Limb (tissue), 2 donors: Measurements from ENCODE around the gene DDX47.

Experiments used
- DNase-seq, 2 donors: peaks; one replicate each; pipeline ENCODE4 v3.0.0-alpha.2; 2016; ENCODE audit errors: extremely low spot score in 2 of 2

DDX47 gene

GRCh38 chr12:12813120-12814101, at the start of gene DDX47:
Gene DDX47, plus strand, starts transcription at chr12:12813346. Its CDS starts 22 bp downstream, at chr12:12813368.
- peak; percentile 94 to 98 for DNase-seq

DNA sequence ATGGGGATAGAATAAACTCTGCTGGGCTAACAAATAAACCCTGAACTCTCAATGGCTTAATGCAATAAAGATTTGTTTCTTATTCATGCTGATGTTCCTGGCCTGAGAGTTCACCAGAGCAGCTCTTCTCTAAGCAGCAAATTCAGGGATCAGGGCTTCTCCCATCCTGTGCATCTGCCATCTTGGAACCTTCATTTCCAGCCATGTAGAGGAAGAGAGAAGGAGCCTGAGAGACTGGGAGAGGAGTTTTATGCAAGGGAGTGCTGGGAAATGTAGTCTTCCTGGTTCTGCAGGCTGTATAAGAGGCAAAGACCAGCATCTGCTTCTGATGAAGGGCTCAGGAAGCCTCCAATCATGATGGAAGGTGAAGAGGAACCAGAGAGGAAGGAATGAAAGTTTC, 48.3 kb upstream of the DDX47 start:
- DNase-seq = no peak

GRCh38 chr12:12770262-12770661, 42.9 kb upstream of the DDX47 start:
- no peak for DNase-seq

- DNase-seq = no peak
Measured at GRCh38 chr12:12774791-12775190, 38.4 kb upstream of the DDX47 start.

DNA sequence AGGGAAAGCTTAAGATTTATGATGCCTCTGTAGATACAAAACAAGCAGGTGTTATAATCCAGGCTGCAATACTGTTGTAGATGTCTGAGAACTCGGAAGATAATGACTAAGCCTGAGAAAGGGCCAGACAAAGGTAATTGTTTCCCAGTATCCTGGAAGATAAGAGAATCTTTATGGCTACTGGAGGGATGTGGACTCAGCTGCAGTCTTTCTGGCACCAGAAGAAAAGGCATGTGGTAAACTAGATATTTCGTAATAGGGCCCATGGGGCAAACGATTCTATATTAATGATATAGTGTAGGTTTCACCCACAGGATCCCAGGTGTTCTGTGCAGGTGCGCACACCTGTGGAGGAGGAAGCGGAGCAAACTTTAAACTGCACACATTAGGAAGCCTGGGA, 36.9 kb upstream of the DDX47 start:
- DNase-seq = no peak

GRCh38 chr12:12777092-12777491, 36.1 kb upstream of the DDX47 start:
- no peak for DNase-seq

DNA sequence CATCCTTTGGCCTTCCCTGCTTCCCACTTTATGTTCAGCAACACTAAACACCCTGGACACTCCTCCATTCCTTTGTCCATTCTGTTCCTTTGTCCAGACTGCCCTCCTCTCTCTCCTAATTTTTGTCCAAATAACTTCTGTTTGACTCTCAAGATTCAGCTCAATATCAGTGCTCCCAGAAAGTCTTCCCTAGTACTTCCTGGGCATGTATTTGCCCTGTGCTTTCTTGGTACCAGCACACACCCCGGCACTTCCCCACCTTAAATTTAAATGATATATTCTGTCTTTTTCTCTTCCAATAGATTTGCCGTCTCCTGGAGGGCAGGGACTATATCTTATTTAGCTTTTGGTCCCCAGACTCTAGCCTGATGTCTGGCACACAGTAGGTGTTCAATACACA, 34.1 kb upstream of the DDX47 start:
- DNase-seq = no peak

GRCh38 chr12:12779529-12779928, 33.6 kb upstream of the DDX47 start:
- DNase-seq = no peak

DNA sequence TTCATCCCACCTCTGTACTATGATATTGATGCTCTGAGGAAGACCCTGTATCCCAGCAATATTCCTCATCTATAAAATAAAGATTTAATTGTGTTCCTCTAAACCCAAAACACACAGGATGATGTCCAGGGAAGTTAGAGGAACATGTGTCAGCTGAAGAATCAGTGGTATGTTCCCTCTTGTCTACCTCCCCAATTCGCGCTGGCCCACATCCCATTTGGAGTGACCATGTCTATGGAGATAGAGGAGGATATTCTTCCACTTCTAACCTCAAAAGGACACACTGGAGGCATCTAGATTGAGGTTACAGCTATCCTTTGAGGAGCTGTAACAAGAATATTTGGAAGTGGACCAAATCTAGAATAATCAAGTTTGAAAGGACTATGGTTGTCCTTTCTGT, 29.0 kb upstream of the DDX47 start:
- DNase-seq = no peak

- DNase-seq = no peak
Measured at GRCh38 chr12:12784911-12785814, 28.0 kb upstream of the DDX47 start, which contains the start of gene APOLD1. Gene APOLD1, plus strand, starts transcription at chr12:12785659. Its CDS starts 33 bp downstream, at chr12:12785692.

DNA sequence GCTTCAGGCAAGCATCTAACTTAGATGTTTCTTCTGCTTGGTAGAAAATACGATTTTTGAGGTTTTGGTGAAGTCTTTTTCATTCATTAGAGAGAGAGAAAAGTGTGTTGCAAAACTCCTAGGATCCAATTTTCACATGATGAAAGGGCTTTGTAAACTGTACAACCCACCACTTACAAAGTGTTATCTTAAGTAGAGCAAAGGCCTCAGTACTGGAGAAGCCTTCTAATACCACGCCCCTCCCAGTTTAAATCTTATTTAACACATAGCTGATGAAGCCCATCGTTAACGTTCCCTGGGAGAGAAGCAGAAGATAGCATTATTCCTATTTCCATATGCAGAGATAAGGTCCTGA, 26.8 kb upstream of the DDX47 start:
- no peak for DNase-seq

DNA sequence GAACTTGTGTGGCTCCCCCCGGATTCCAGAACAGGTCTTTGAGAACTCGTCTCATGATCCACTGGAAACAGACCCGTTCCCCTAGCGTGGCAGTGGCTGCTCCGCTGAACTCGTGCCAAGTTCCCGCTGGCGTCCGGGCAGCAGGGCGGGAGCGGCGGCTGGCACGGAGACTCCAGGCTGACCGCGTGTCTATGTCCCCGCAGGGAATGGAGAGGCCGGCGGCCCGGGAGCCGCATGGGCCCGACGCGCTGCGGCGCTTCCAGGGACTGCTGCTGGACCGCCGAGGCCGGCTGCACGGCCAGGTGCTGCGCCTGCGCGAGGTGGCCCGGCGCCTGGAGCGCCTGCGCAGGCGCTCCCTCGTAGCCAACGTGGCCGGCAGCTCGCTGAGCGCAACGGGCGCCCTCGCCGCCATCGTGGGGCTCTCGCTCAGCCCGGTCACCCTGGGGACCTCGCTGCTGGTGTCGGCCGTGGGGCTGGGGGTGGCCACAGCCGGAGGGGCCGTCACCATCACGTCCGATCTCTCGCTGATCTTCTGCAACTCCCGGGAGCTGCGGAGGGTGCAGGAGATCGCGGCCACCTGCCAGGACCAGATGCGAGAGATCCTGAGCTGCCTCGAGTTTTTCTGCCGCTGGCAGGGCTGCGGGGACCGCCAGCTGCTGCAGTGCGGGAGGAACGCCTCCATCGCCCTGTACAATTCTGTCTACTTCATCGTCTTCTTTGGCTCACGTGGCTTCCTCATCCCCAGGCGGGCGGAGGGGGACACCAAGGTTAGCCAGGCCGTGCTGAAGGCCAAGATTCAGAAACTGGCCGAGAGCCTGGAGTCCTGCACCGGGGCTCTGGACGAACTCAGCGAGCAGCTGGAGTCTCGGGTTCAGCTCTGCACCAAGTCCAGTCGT, 26.2 kb upstream of the DDX47 start:
- DNase-seq = peak; percentile 87

DNA sequence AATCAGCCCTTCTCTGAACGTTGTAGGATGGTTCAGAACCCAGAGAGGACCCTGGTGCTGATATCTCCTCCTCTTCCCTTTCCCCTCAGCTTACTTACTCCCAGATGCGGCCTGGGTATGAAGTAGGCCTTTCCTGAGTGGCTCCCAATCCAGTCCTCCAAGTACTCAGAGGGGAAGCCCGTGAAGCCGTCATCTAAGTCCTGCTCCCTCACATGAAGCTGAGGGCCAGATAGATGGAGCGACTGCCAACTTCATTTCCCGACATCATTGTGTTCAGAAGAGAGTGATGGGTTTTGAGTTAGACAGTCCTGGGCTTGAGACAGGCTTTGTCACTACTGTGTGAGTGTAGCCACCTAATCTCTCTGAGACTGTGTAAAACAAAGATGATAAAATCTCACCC, 25.0 kb upstream of the DDX47 start:
- no peak for DNase-seq

GRCh38 chr12:12788675-12789368, 24.3 kb upstream of the DDX47 start:
- peak; percentile 68 to 74 for DNase-seq

- no peak for DNase-seq
Measured at GRCh38 chr12:12790956-12791355, 22.2 kb upstream of the DDX47 start.

DNA sequence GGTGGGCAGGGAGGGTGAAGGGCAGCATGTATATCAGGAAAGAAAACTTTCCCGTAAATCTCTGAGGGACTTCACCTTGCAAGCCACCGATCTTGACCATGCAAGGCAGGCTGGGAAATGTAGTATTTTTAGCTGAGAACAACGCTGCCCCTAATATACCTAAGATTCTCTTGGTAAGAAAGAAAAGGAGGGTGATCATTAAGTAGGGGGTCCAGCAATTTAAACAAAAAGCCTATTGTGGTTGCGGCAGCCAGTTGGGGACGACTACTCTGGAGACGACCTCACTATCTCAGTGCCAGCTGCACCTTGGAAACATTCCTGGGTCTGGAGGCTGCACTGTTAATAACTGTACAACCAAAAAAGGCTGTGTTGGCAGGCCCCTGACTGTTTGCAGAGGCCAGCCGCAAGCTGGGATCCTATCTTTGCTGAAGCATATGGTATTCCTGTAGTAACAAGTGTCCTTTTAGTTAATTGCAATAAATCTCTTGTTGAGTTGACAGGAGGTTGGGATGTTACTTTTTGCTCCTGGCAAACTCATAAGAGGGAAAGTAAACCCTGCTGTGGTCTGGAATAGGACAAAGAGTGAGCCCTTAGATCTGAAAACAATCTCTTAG, 21.3 kb upstream of the DDX47 start:
- peak in 1 of 2 donors; percentile 50 for DNase-seq

DNA sequence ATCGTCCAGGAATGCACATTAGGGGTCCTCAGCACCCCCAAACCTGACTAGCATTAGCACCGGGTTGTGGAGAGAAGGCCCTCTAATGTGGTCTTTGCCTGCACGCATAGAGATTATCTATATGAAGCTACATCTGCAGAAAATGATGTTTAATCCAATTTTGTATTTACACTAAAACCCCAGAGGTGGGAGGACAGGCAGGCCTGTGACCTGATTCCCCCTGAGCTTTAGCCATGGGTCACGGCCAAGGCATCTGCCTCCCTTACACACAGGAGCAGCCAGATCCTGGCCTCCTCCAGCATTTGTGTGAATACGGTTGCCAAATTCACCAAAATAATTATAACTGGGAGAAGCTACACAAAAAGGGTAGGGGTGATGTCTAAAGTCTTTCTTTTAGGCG, 20.7 kb upstream of the DDX47 start:
- DNase-seq = no peak

GRCh38 chr12:12794686-12795085, 18.5 kb upstream of the DDX47 start:
- no peak for DNase-seq

DNA sequence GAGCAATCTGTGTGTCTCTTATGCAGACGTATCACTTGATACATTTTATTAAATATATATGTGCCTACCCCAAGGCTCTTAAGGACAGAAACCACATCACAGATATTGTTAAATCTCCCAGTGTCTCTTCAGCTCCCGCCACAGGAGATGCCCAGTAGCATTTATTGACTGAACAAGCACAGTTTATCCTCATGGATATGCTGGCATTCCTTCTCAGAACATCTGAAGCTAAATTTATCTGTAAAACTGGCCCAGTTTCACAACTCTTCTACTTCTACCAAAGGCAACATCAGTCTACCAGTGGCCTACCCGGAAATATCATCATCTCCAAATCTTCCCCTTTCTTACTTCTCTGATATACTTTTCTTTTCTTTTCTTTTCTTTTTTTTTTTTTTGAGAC, 17.0 kb upstream of the DDX47 start:
- no peak for DNase-seq
